ENCODE data around the gene NBAS. TPM values are rescaled to one million over a fixed set of nuclear protein-coding genes. Genes with fewer than 3 reads are reported as not detected.

The NBAS gene
- total and polyA plus RNA-seq, 2 of the 13 experiments (the other 11 are each of a cell fraction or from before 2014, with no cell fraction given) = 33.6 to 58.7 TPM

DNA sequence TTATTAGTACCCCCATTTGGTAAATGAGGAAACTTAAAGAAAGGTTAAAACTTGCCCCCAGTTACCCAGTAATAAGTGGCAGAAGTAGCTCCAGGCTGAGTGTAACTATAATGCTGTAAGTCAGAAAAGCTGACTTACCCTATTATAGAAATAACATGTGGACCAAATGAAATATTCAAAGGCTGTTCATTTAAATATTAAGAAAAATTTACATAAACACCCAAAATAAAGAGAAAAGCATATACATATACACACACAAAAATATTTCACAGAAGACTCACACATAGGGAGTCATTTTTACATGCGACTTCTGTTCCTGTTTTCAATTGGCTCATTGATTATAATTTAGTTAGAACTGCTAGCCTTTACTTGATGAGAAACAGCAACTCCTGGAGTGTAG lies 189.1 kb downstream of the NBAS start (continued):
- TF ChIP-seq ZNF205 (CRISPR knock-in tag; IDR thresholded peaks at IDR 0.05) = no peak
- no peak for TF ChIP-seq ZNF296 (CRISPR knock-in tag; conservative IDR thresholded peaks at IDR 0.05)
- TF ChIP-seq ZBTB1 (CRISPR knock-in tag; IDR thresholded peaks at IDR 0.05; ENCODE audit: borderline replicate concordance) = no peak
- TF ChIP-seq, protein P1, sequence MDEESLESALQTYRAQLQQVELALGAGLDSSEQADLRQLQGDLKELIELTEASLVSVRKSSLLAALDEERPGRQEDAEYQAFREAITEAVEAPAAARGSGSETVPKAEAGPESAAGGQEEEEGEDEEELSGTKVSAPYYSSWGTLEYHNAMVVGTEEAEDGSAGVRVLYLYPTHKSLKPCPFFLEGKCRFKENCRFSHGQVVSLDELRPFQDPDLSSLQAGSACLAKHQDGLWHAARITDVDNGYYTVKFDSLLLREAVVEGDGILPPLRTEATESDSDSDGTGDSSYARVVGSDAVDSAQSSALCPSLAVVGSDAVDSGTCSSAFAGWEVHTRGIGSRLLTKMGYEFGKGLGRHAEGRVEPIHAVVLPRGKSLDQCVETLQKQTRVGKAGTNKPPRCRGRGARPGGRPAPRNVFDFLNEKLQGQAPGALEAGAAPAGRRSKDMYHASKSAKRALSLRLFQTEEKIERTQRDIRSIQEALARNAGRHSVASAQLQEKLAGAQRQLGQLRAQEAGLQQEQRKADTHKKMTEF (CRISPR knock-in tag; IDR thresholded peaks at IDR 0.05) = no peak
- TF ChIP-seq, protein P2, sequence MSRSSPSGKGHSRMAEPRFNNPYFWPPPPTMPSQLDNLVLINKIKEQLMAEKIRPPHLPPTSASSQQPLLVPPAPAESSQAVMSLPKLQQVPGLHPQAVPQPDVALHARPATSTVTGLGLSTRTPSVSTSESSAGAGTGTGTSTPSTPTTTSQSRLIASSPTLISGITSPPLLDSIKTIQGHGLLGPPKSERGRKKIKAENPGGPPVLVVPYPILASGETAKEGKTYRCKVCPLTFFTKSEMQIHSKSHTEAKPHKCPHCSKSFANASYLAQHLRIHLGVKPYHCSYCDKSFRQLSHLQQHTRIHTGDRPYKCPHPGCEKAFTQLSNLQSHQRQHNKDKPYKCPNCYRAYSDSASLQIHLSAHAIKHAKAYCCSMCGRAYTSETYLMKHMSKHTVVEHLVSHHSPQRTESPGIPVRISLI (CRISPR knock-in tag; IDR thresholded peaks at IDR 0.05; ENCODE audit: borderline replicate concordance) = no peak
- no peak for TF ChIP-seq RNF2 (conservative IDR thresholded peaks at IDR 0.05; ENCODE audit: low read depth)
- TF ChIP-seq, protein P3, sequence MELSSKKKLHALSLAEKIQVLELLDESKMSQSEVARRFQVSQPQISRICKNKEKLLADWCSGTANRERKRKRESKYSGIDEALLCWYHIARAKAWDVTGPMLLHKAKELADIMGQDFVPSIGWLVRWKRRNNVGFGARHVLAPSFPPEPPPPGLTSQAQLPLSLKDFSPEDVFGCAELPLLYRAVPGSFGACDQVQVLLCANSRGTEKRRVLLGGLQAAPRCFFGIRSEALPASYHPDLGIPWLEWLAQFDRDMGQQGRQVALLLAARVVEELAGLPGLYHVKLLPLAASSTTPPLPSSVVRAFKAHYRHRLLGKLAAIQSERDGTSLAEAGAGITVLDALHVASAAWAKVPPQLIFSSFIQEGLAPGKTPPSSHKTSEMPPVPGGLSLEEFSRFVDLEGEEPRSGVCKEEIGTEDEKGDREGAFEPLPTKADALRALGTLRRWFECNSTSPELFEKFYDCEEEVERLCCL (CRISPR knock-in tag; IDR thresholded peaks at IDR 0.05; ENCODE audit: borderline replicate concordance) = no peak
- no peak for TF ChIP-seq ATF7 (IDR thresholded peaks at IDR 0.05)
- TF ChIP-seq ATF7 (CRISPR knock-in tag; IDR thresholded peaks at IDR 0.05) = no peak

DNA sequence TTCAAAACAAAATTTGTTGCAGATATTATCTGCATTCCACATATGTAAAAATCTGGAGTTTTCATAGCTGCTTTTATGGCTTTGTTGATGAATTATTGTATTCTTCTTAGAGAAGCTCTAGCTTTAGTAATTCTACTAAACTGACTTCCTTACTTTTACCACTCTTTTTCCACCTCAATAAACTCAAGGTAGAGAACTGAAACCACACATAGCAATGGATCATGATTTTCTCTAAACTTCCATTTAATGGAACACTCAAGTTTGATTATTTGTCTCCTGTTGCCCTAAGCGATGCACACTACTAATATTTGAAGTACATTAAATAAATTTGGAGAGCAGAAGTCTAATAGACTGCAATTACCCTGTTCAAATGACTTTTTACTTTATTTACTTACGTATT lies 192.0 kb downstream of the NBAS start:
- intact Hi-C loops (cut with micrococcal nuclease; ENCODE audit: unreplicated experiment) = no loop called here
- Histone ChIP-seq H3K9ac (ENCODE audit: insufficient read depth, low read depth, low read length) (no peak overlapping the region), H2AFZ (ENCODE audit: low read length) (no peak overlapping the region), H3K27me3 (ENCODE audit: control insufficient read depth in 1 of 2, insufficient read depth in 2 of 2, low read length in 2 of 2) (no peaks in the 10 kb centered on the region), H4K20me1 (ENCODE audit: insufficient read depth, low read length) (no peaks in the 10 kb centered on the region), H3K4me1 (ENCODE audit: insufficient read depth, low read length) (no peaks in the 10 kb centered on the region), H3K36me3 (replicated peaks in 1 of 2; ENCODE audit: control insufficient read depth in 1 of 2, insufficient read depth in 2 of 2, low read length in 2 of 2) (peaks cover 4 to 23% of the 10 kb centered on the region in 2 experiments; a peak in 4 of 5 replicates), H3K4me2 (ENCODE audit: low read depth, low read length) (no peak overlapping the region), H3K79me2 (ENCODE audit: insufficient read depth, low read length) (no peaks in the 10 kb centered on the region), H3K27ac (ENCODE audit: extremely low read length, insufficient read depth, low read length) (no peak overlapping the region), H3K4me3 (replicated peaks in 1 of 3; ENCODE audit: insufficient read depth in 1 of 3, low read depth in 2 of 3, low read length in 3 of 3) (no peak overlapping the region), H3K9me3 (ENCODE audit: low read length) (no peaks in the 10 kb centered on the region)
- 97% methylated on average over 2 of the region's 2 CpGs for WGBS (ENCODE audit: low lambda C conversion rate)
- ChIA-PET POLR2A (no interaction called here), CTCF (ENCODE audit: low intra/inter-chr PET ratio, low total read pairs) (no interaction called here)
- FAIRE-seq (no peak), DNase-seq (ENCODE audit: low spot score) (no peak), ATAC-seq (no peak)
- no TSS peak for BruUV-seq (replicated peaks)
- in situ Hi-C loops (cut with HindIII; ENCODE audit: extremely low pct_ligation_motif_present, low pct_unique_long_range_greater_than_20kb) = no loop called here
- TF ChIP-seq ZFP41 (CRISPR knock-in tag; IDR thresholded peaks at IDR 0.05; ENCODE audit: borderline replicate concordance) (no peak), PHF8 (CRISPR knock-in tag; IDR thresholded peaks at IDR 0.05) (no peak), NRL (CRISPR knock-in tag; IDR thresholded peaks at IDR 0.05; ENCODE audit: borderline replicate concordance) (no peak), XRCC5 (optimal IDR thresholded peaks at IDR 0.05; ENCODE audit: low read length) (no peak)
- TF ChIP-seq, protein P4, sequence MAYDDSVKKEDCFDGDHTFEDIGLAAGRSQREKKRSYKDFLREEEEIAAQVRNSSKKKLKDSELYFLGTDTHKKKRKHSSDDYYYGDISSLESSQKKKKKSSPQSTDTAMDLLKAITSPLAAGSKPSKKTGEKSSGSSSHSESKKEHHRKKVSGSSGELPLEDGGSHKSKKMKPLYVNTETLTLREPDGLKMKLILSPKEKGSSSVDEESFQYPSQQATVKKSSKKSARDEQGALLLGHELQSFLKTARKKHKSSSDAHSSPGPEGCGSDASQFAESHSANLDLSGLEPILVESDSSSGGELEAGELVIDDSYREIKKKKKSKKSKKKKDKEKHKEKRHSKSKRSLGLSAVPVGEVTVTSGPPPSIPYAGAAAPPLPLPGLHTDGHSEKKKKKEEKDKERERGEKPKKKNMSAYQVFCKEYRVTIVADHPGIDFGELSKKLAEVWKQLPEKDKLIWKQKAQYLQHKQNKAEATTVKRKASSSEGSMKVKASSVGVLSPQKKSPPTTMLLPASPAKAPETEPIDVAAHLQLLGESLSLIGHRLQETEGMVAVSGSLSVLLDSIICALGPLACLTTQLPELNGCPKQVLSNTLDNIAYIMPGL (CRISPR knock-in tag; IDR thresholded peaks at IDR 0.05; ENCODE audit: borderline replicate concordance in 1 of 2, low read depth in 1 of 2) = no peak
- TF ChIP-seq, protein P5, sequence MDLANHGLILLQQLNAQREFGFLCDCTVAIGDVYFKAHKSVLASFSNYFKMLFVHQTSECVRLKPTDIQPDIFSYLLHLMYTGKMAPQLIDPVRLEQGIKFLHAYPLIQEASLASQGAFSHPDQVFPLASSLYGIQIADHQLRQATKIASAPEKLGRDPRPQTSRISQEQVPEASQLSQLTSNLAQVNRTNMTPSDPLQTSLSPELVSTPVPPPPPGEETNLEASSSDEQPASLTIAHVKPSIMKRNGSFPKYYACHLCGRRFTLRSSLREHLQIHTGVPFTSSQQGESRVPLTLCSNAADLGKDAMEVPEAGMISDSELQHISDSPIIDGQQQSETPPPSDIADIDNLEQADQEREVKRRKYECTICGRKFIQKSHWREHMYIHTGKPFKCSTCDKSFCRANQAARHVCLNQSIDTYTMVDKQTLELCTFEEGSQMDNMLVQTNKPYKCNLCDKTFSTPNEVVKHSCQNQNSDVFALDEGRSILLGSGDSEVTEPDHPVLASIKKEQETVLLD (CRISPR knock-in tag; IDR thresholded peaks at IDR 0.05; ENCODE audit: low read depth) = no peak

Data from HepG2 (cell line).